GM23338 (cell line): ENCODE data around the gene LCE1E.

Experiments used
- EZH2 ChIP-seq: fragments of 200-600 bp; sonication (generic); IDR thresholded peaks from one replicate; pipeline ENCODE4 v1.8.0; 2017; ENCODE audit warnings: antibody characterized with exemption, mild to moderate bottlenecking, low read depth; ENCODE audit not compliant: unreplicated experiment
- TF ChIP-seq, protein P1 (sequence below), 2 experiments: fragments of 200-600 bp in 1 of 2; sonication (generic) in 1 of 2; conservative IDR thresholded peaks; 2 replicates each; pipeline versions ENCODE4 v1.5.1 to v1.6.1; 2016 to 2017; ENCODE audit warnings: antibody characterized with exemption in 2 of 2, low read depth in 2 of 2, mild to moderate bottlenecking in 2 of 2, moderate library complexity in 1 of 2

DNA sequence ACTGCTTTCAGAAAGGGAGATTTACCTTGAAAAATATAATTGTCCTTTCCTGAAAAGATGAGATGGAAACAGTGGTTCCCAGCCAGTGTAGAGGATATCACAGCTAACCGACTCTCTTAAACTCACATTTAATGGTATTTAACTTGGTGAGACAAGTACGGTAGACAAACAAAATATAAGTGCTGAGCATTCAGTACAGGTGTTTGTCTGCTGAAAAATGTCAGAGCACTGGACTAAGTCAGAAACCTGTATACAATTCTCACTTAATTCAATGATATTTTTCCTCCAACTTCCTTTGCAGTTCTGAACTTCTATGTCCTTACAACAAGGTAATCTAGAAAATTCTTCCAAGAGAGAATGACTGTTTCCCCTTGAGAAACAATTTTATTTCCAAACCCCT lies 25.6 kb downstream of the LCE1E start, which contains the start of gene LCE1B:
- TF ChIP-seq, protein P1, sequence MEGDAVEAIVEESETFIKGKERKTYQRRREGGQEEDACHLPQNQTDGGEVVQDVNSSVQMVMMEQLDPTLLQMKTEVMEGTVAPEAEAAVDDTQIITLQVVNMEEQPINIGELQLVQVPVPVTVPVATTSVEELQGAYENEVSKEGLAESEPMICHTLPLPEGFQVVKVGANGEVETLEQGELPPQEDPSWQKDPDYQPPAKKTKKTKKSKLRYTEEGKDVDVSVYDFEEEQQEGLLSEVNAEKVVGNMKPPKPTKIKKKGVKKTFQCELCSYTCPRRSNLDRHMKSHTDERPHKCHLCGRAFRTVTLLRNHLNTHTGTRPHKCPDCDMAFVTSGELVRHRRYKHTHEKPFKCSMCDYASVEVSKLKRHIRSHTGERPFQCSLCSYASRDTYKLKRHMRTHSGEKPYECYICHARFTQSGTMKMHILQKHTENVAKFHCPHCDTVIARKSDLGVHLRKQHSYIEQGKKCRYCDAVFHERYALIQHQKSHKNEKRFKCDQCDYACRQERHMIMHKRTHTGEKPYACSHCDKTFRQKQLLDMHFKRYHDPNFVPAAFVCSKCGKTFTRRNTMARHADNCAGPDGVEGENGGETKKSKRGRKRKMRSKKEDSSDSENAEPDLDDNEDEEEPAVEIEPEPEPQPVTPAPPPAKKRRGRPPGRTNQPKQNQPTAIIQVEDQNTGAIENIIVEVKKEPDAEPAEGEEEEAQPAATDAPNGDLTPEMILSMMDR (conservative IDR thresholded peaks at IDR 0.05; ENCODE audit: low read depth in 2 of 2), result no peak
- no peak for TF ChIP-seq EZH2
